ENCODE measurements around the gene AVEN.

The AVEN gene

GRCh38 chr15:33994005-33994615, 44.9 kb downstream of the AVEN start:
- DNase-seq (ENCODE audit: extremely low spot score, insufficient read length, low read depth) (no peak), FAIRE-seq (peak; percentile 29)

GRCh38 chr15:33988384-33988783, 50.6 kb downstream of the AVEN start:
- FAIRE-seq, result no peak
- DNase-seq (ENCODE audit: extremely low spot score, insufficient read length, low read depth), result no peak

DNA sequence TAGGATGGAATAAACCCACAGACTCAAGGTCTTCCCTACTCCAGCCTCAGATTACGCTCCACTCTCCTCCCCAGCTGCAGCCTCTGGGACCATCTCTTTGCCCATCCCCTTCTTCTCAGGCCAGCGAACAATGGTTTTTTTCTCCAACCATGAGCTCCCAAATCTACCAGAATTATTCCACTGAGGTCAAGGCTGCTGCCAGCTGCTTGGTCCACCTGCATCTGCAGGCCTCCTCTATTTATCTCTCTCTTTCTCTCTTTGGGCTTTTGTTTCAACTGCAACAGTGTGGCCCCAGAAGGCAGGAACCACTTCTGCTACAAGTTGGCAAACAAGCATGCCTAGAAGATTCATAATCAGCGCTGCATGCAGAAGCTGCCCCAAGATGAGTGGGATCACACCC, 51.6 kb downstream of the AVEN start:
- no peak for FAIRE-seq
- DNase-seq (ENCODE audit: extremely low spot score, insufficient read length, low read depth), result no peak

DNA sequence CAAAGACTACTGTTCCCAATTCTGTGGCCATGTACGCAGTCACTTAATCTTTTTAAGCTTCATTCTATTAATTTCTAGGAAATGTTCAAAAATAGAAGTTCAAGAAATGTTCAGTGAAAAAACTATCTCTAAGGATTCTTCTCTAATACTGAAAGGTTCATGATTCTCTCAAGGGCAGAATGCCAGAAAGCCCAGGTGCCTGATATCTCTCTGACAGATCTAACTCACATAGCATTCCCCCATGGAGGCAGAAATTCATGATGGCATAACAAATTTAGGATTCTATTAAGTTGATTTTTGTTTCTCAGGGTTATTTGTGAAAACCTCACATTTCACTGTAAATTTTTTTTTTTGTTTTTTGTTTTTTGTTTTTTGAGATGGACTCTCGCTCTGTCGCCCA, 53.3 kb downstream of the AVEN start:
- no peak for FAIRE-seq
- DNase-seq (ENCODE audit: extremely low spot score, insufficient read length, low read depth), result no peak

DNA sequence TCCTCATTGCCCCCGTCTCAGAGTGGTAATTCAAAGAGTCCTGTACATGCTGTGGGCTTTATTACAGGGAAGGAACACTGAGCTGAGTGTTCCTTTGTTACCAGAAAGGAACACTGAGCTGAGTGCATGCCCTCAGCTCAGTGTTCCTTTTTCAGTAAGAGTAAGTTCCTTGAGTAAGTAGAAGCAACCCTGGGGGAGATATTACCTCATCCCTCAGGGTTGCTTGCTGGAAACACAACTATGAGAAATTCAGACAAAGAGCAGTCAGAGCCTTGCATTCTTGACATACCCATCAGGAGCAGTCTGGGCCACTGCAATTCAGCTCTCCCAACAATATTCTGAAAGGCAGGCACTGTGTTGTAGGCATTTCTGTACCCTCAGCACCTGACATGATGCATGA, 53.7 kb downstream of the AVEN start:
- no peak for FAIRE-seq

GRCh38 chr15:33982516-33982915, 56.5 kb downstream of the AVEN start:
- no peak for DNase-seq (ENCODE audit: extremely low spot score, insufficient read length, low read depth)
- no peak for FAIRE-seq

More for the DNA sequence above, 53.7 kb downstream of the AVEN start:
- no peak for DNase-seq (ENCODE audit: extremely low spot score, insufficient read length, low read depth)

DNA sequence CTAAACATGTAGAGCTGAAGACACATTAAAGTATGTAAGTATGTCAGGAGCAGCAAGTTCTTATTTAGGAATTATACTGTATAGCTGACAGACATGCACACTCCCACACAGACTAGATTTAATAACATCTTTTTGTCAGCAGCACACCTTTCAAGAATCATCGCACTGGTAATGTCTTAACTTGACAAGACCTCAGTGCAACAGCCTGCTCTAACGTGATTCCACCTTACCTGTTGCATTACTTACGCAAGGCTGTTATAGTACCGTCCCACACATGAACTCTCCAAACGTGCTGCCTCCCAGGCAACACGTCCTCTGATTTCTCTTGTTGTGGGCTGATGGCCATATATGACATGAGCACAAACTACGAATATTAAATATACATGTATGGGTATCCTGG, 58.8 kb downstream of the AVEN start:
- DNase-seq (ENCODE audit: extremely low spot score, insufficient read length, low read depth) (no peak), FAIRE-seq (no peak)

GRCh38 chr15:33975022-33975565, 63.9 kb downstream of the AVEN start:
- FAIRE-seq (no peak), DNase-seq (ENCODE audit: extremely low spot score, insufficient read length, low read depth) (no peak)

DNA sequence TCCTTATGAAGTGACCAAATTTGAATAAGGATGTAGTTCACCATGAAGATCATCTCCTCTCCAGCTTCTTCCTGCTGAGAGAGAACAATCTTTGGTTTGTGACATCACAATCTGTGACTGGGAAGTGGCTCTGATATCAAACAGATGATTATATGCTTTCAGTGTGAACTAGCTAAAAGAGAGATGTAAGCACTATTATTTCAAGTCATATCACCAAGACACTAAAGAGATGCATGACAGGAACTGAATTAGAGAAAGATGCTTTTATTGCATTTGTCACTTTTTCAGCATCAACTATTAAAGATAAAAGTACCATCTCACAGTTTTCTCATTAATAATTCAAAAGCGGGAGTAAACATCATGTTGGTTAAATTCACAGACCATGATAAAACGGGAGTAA, 67.2 kb downstream of the AVEN start:
- DNase-seq (ENCODE audit: extremely low spot score, insufficient read length, low read depth) (no peak), FAIRE-seq (no peak)

DNA sequence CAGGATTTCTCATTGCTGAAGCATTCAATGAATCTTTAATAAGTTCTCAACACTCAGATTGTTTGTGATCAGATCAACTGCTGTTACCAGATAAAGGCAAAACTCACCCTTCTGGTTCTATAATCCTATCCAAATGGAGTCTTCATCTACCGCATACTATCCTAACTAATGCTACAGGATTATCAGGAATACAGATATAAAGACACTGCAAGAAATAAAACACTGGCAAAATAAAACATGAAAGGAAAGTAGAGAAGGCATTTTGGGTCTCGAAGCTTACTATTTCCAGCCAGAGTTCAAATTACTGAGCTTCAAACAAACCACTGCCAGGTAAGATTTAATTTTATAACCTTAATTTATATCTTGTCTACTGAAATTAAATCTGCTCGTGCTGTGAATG, 70.2 kb downstream of the AVEN start:
- no peak for DNase-seq (ENCODE audit: extremely low spot score, insufficient read length, low read depth)
- no peak for FAIRE-seq

- FAIRE-seq (no peak), DNase-seq (ENCODE audit: extremely low spot score, insufficient read length, low read depth) (no peak)
Measured at GRCh38 chr15:33968224-33968623, 70.8 kb downstream of the AVEN start, which contains the start of gene CHRM5. CHRM5 (plus strand) TSS chr15:33968497; CDS start chr15:34062718, 94,221 bp downstream.

GRCh38 chr15:33964665-33965040, 74.4 kb downstream of the AVEN start:
- DNase-seq (ENCODE audit: extremely low spot score, insufficient read length, low read depth), result no peak
- no peak for FAIRE-seq

GRCh38 chr15:33963831-33964664, 75.0 kb downstream of the AVEN start:
- no peak for DNase-seq (ENCODE audit: extremely low spot score, insufficient read length, low read depth)
- FAIRE-seq, result peak; percentile 66

DNA sequence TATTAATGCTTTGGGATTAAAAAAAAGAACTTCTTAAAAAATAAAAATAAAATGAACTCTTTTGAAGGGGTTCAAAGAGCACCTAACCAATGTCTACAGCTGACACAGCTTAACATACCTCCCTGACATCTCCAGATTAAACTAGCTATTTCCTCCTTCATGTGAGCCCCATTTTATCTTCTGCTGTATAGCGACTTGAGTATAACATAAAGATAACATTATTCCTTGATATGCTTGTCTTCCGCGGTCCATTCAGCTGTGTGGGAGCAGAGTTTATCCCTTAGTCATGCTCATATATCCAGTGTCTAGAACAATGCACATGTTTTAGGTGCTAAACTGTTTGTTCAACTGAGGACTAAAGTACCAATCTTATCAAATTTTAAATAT, 78.5 kb downstream of the AVEN start:
- FAIRE-seq, result no peak
- no peak for DNase-seq (ENCODE audit: extremely low spot score, insufficient read length, low read depth)

DNA sequence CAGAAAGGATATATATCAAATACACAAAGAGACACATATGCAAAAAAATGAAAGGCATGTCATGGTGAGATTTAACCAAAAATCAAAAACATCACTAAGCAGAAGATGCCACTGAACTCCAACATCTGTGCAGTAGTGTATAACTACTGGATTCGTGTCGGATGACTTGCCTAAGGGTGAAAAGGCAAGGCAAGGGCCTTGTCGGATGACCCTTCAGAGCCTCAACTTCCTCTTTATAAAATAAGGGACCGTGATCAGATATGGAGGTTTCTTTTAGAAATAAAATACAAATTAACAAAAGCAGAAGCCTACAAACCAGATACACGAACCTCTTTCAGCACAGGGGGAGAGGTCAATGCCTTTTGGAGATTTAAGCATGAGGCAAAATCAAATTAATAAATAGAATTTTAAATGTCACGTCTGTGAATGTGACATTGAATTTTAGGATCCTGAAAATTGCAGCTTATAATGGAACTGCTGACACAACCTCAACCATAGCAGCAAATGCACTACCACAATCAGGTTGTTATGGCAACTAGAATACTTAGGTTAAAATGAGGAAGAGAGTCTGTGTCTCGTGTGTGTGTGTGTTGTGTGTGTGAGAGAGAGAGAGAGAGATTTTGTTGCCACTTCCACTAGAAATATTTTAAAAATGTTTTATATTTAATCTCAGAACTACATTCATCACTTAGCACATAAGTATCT, 79.0 kb downstream of the AVEN start:
- no peak for FAIRE-seq
- no peak for DNase-seq (ENCODE audit: extremely low spot score, insufficient read length, low read depth)

GRCh38 chr15:33956397-33956796, 82.6 kb downstream of the AVEN start:
- DNase-seq (ENCODE audit: extremely low spot score, insufficient read length, low read depth) (no peak), FAIRE-seq (no peak)

GRCh38 chr15:33955945-33956344, 83.1 kb downstream of the AVEN start:
- FAIRE-seq, result no peak
- DNase-seq (ENCODE audit: extremely low spot score, insufficient read length, low read depth), result no peak

- no peak for DNase-seq (ENCODE audit: extremely low spot score, insufficient read length, low read depth)
- FAIRE-seq, result no peak
Measured at GRCh38 chr15:33946152-33946551, 92.9 kb downstream of the AVEN start.

GRCh38 chr15:33941279-33942063, 97.5 kb downstream of the AVEN start:
- DNase-seq (ENCODE audit: extremely low spot score, insufficient read length, low read depth) (no peak), FAIRE-seq (peak; percentile 80)

DNA sequence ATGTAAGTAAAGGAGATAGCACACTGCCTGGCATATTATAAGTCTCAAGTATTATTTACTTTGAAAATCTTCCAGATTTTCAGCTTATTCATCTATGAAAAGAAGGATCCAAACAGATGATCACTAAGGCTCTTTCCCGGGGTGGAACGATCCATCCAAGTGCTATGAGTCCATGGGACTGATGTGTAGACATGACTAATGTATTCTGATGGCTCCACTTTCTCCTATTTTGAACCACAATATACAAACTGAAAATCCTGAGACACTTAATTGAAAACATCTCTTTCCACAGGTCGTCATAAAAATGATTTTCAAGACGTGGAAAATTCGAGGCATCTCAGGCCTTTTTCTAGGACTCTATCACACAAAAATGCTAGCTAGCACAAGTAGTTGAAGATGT, 104.1 kb downstream of the AVEN start:
- no peak for DNase-seq (ENCODE audit: extremely low spot score, insufficient read length, low read depth)
- no peak for FAIRE-seq

Data from GM18507 (cell line).